GM06990 (cell line): ENCODE results near the gene LPP.

Source experiments
- DNase-seq: peaks from one replicate; pipeline ENCODE4 v3.0.0-alpha.2; 2011; ENCODE audit not compliant: insufficient read length; ENCODE audit errors: extremely low read depth
- H3K27me3 ChIP-seq: replicated peaks from 2 replicates; pipeline ENCODE4 v1.6.0; 2011; ENCODE audit warnings: low read length; ENCODE audit not compliant: control insufficient read depth, insufficient read depth
- H3K36me3 ChIP-seq: 2 replicates; pipeline ENCODE4 v1.5.1; 2011; ENCODE audit warnings: low read length; ENCODE audit not compliant: control insufficient read depth, insufficient read depth
- H3K4me3 ChIP-seq: replicated peaks from 2 replicates; pipeline ENCODE4 v1.5.1; 2011; ENCODE audit warnings: low read depth, mild to moderate bottlenecking, control low read depth, low read length
- TF ChIP-seq, protein P1 (sequence below): IDR thresholded peaks from 2 replicates; pipeline ENCODE4 v1.5.1; 2011; ENCODE audit warnings: low read length, control low read depth, mild to moderate bottlenecking, inconsistent platforms; ENCODE audit not compliant: insufficient read depth, poor library complexity, severe bottlenecking

The LPP gene

DNA sequence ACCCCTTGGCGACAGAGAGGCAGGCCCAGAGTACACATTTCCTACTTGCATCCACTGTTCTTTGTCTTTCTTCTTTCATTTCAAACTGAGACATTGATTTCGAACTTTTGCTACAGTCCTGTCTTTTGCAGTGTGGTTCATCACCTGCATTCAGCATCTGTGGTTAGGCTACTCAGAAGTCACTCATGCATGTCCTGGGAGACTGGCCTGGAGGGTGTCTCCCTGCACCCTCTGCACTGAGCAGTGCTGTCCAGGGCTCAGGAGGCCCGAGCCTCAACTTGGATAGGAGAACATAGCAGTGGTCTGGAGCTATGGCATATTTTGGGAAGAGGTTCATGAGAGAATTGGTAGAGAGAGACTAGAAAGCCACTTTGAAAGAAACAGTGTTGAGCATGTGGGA lies 777.6 kb downstream of the LPP start:
- no peak for DNase-seq
- H3K4me3 ChIP-seq: no peak overlapping the region
- TF ChIP-seq, protein P1, sequence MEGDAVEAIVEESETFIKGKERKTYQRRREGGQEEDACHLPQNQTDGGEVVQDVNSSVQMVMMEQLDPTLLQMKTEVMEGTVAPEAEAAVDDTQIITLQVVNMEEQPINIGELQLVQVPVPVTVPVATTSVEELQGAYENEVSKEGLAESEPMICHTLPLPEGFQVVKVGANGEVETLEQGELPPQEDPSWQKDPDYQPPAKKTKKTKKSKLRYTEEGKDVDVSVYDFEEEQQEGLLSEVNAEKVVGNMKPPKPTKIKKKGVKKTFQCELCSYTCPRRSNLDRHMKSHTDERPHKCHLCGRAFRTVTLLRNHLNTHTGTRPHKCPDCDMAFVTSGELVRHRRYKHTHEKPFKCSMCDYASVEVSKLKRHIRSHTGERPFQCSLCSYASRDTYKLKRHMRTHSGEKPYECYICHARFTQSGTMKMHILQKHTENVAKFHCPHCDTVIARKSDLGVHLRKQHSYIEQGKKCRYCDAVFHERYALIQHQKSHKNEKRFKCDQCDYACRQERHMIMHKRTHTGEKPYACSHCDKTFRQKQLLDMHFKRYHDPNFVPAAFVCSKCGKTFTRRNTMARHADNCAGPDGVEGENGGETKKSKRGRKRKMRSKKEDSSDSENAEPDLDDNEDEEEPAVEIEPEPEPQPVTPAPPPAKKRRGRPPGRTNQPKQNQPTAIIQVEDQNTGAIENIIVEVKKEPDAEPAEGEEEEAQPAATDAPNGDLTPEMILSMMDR: no peak
- H3K36me3 ChIP-seq: no peaks in the 10 kb centered on the region
- no peaks in the 10 kb centered on the region for H3K27me3 ChIP-seq

DNA sequence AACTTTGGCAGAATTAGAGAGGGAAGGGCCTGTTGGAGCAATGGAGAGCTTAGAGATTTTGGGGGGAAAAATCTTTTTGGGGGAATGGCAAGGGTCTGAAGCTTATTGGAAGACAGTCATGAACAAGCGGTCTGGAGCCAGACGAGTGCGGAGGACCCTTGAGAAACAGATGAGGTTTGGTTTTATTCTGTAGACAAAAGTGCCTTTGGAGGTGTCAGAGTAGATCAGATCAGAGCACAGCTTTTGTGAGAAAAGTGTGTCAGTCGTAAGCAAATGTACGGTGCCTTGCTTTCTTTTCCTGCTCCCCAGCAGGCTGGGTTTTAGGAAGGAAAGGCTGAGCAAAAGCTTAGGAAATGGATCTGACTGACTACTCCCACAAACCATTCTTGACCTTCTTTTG lies 781.0 kb downstream of the LPP start:
- no peak for DNase-seq
- TF ChIP-seq, protein P1: no peak
- no peaks in the 10 kb centered on the region for H3K27me3 ChIP-seq
- H3K4me3 ChIP-seq: no peak overlapping the region
- H3K36me3 ChIP-seq: no peaks in the 10 kb centered on the region

DNA sequence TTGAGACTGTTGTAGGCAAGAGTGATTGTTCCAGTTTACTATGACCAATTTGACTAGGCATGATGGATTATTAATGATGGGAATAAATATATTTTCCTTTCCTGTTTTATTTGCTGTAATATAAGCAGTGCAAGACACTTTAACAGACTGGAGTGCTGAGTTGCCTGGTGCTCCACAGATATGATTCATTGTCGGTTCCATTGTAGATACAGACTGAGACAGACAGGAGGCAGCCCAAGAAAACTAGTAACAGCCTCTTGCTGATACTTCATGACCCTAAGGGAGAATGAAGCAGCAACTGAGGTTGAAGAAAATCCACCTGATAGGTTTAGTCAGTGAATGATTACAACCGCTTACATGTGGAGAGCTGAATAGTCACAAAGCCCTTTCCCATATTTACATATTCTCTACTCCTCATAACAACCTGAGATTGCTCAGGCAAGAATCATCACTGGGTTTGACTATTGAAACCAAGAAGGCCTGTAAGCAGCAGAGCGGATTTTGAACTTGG lies 782.7 kb downstream of the LPP start:
- DNase-seq: no peak
- H3K36me3 ChIP-seq: no peaks in the 10 kb centered on the region
- H3K4me3 ChIP-seq: no peak overlapping the region
- no peaks in the 10 kb centered on the region; the same call in 1 of the 2 replicates for H3K27me3 ChIP-seq
- TF ChIP-seq, protein P1: no peak

DNA sequence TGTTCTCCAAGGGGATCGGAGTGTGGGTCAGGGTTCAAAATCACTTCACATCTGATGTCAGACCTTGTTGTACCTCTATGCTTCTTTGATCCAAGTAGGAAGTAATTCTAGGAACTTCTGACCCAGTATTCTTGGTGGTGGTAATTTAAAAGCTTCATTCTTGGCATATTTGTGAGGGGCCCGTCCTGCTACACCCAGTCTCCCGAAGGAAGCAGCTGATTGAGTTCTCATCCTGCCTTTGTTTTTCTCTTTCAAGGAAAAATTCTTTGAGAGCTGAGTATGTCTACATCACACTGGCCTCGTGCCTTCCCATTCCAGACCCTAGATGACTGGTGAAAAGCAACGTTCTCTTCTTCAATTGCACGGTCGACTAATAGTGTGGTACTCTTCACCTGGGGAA lies 783.4 kb downstream of the LPP start:
- Histone ChIP-seq H3K27me3 (no peaks in the 10 kb centered on the region; the same call in 1 of the 2 replicates), H3K4me3 (no peak overlapping the region), H3K36me3 (no peaks in the 10 kb centered on the region)
- DNase-seq: no peak
- TF ChIP-seq, protein P1: no peak

DNA sequence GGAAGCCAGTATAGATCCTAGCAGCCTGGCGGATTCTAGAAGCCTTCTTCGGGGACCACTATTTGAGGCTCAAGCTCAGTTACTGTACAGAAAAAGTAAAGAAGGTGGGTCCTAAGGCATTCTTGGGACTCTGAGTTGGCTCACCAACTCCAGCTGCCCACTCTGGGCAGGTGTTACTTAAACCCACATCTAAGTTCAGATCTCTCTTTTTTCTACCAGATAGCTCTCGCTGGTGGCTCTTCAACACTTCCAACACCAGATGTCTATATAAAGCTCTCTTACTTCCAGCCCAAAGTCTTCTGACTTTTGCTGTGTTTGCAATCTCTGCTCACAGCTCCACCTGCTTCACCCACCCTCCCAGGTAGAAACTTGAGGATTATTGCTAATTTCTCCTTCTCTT lies 785.0 kb downstream of the LPP start:
- Histone ChIP-seq H3K4me3 (no peak overlapping the region), H3K27me3 (no peaks in the 10 kb centered on the region; the same call in 1 of the 2 replicates), H3K36me3 (no peaks in the 10 kb centered on the region)
- no peak for DNase-seq
- TF ChIP-seq, protein P1: no peak
